Breast epithelium (tissue), 3 donors: ENCODE measurements around the gene CTAG2.

ENCODE experiments used
- CTCF ChIP-seq, 3 donors: fragments of 450-650 bp; IDR thresholded peaks; one replicate each; pipeline ENCODE4 v1.5.1; 2016 to 2017; ENCODE audit warnings: antibody characterized with exemption in 3 of 3, mild to moderate bottlenecking in 3 of 3, moderate library complexity in 3 of 3
- POLR2A ChIP-seq: fragments of 450-650 bp; IDR thresholded peaks from one replicate; pipeline ENCODE4 v1.6.1; 2016; ENCODE audit warnings: antibody characterized with exemption, mild to moderate bottlenecking, moderate library complexity
- POLR2AphosphoS5 ChIP-seq, 3 donors: sonication (generic); formaldehyde crosslinking; IDR thresholded peaks; one replicate each; pipeline ENCODE4 v1.6.1; 2017; ENCODE audit warnings: antibody characterized with exemption in 3 of 3

GRCh38 chrX:154655786-154656185, 2.4 kb upstream of the CTAG2 start:
- TF ChIP-seq POLR2AphosphoS5 (IDR thresholded peaks at IDR 0.05) = no peak
- no peak for TF ChIP-seq CTCF (IDR thresholded peaks at IDR 0.05)
- TF ChIP-seq POLR2A = no peak
